GDM1 (cell line): Measurements from ENCODE around the gene PRDM11.
A peak's percentile ranks its signal among the peaks of the same experiment; 100 is the strongest.

ENCODE experiments used
- DNase-seq: peaks from one replicate; lab custom pipeline; 2025; lab: John Stamatoyannopoulos, UW

The PRDM11 gene

DNA sequence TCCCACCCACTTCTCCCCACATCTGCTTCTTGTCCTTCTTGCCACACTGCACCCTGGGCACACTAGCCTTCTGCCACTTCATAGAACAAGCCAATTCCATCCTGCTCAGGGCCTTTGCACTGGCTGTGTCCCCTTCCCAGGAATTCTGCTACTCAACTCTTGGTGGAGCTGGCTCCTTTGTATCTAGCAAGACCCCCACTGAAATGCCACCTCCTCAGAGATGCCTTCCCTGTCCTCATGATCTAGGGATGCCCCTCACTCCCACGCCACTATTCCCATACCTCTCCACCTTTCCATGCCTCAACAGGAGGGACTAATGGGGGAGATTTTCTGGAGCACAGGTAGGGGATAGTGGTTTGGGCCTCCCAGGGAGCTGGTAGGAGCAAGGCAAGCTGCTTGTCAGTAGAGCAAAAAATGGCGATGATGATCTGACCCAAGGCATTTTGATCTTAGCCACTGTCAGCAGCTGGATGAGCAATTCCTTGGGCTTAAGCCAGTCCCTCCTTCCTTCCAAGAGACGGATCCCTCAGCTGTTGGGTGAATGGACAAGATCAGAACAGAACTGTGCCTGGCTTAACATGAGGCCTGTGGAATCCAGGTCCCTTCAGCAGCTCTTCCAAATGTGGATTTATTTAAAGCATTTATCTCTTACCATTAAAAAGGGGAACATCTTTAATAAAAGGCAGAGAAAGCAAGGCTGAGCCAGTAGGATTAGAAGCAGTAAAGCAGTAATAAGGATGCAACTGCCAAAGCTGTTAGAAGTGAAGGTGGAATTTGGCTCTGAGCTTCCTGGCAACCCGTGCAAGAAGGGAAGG is 4.0 kb upstream of the PRDM11 start:
- DNase-seq, result no peak

DNA sequence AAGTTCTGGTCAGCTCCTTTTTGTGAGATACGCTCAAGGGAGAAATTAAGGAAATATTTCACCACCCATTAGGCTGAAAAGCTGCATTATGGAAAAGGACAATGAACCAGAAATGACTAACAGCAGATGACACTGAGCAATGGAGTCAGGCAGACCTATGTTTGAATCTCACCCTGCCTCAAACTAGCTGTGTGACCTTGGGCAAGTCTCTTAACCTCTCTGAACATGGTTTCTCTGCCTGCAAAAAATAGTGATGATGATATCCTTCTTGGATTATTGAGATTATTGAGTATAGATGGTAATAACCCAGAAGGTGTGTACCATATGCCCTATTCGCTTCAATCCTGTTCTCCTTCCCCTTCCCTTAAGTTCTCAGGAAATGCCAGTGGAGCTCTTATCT is 2.9 kb upstream of the PRDM11 start:
- no peak for DNase-seq

DNA sequence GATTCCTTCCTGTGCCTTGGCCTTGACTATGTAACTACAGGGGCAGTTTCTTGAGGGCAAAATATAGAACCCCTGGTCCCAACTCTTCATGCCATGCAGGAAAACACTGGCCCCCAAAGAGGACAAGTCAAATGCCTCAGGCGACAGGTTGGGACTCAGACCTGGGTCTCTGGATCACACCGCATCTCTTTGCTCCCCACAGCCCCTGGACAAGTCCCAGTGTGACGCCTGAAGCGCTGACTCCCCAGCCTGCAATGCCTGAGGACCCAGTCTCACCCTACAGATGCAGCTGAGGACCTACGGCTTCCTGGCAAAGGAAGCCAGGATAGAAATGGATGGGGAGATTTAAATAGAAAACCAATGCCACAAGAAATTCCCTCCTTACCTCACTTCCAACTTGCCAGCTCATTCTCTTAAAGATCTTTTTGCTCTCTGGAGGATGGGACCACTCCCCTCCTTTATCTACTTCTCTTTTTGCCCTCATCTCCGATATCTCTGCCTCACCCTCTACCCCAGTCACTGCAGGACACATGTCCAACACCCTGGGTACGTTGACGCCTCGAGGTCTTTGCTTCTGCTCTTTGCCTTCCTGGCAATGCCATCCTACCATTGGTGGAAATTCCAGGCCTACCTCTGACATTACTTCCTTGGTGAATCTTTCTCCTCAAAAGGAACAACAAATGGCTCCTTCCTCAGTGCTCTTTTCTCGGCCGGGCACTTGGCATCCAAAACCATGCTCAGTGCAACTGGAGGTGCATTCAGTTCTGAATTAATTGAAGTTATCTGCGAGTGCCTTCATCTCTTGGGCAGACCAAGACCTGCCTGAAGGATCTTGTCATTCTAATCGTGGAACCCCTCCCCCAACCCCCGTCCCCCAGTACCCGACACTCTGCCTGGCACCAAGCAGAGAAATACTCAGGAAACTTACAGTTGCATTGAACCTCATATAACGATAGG is 2.0 kb upstream of the PRDM11 start:
- DNase-seq, result no peak

DNA sequence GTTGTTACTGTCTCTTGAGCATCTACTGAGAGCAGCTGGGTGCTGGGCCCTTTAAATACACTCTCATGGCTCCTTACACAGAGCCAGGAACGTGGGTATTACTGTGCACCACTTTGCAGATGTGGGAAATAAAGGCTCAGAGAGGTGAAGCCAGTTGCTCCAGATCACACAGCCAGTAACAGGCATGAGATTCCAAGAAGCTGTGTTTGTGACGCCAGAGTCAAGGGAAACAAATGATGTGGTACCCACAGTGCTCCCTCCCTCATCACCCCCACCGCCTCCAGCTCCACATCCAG is 1.4 kb upstream of the PRDM11 start:
- DNase-seq, result no peak

DNA sequence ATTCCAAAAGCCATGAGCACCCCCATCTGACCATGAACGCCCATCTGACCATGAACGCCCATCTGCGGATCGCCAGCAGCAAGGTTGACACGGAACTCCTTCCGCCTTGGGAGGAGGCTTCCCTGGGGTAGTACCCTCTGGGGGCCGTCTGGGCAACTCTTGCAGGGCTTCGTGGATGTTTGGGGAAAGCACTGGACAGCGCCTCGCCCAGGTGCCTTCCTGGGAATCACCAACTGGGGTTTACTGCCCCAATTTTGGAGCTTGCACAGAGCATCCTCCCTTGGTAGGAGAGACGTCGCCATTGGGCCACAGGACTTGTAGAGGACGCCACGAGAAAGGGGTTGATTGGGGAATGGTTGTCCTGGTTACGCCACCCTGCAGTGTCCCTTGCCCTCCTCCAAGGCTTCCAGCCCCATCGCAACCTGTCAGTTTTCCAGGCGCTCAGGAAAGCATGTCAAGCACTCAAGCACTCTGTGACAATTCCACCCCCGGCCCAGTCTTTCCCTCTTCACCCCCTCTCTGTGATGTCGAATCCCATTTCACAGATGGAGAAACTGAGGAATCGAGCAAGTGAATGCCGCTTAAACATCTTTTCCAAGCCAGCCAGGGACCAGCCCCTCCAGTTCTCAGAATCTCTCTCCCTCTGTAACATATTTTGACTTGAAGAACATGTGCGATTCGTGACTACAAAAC is 914 bp upstream of the PRDM11 start:
- DNase-seq, result no peak

DNA sequence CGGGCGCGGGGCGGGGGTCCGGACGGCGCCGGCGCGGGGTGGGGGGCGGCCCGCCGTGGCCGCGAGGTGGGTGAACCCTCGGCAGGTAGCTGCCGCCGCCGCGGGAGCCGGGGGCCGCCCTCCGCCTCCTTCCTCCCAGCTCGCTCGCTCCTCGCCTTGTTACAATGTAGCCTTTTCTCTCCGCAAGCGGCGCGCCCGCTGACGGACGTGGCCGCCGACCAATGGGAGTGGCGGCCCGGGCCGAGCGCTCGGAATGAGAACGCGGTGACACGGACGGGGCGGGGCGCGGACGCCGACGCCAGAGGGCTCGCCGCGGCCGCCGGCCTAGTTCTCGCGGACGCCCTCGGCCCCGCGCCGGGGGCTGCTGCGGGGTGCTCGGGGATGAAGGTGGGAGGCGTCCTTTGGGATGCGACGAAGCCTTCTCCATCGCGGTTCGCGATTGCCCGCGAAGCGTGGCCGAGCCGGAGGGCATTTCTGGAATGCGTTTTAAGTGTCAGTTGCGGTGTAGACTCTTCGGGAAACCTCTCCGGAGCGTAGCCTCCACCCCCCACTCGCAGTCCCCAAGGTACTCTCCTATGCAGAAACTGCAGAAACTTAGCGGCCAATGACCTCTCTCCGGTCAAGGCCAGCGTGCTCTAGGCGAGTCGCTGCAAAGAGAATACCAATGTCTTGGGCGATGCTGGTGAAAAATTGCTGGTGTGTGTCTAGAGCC is 734 bp downstream of the PRDM11 start:
- DNase-seq, result peak; percentile 95

DNA sequence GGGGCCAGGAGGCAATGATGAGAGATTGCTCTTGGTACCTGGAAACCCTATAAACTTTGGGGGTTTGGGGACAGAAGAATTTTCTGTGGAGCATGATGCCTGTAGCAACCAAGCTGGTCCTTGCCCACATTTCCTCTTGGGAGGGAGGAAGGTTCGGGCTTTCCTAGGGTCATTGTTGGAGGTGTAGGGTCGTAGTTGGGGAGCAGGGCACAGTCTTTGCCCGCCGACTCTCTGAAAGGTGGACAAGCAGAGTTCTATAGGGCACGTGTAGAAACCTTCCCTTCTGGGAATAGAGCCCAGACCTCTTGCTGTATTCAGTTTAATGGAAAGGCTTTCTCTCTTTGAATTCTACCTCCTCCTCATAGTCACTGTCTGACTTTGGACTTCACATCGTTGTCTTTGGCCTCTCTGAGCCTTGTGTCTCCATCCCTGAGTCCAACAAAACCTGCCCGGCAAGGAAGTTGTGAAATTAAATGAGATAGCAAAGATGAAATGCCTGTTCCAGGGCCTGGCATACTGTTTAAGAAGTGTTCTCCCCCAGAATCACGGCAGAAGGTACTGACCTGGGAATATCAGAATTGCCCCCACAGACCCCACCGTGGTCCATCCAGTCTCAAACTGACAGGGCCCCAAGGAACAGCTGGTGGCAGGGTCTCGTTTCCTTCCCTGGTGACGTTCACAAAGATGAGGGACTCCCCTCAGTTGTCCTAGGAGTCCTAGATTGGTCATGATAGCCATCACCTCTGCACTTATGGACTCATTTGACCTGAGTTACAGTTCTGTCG is 1.6 kb downstream of the PRDM11 start:
- DNase-seq, result no peak

DNA sequence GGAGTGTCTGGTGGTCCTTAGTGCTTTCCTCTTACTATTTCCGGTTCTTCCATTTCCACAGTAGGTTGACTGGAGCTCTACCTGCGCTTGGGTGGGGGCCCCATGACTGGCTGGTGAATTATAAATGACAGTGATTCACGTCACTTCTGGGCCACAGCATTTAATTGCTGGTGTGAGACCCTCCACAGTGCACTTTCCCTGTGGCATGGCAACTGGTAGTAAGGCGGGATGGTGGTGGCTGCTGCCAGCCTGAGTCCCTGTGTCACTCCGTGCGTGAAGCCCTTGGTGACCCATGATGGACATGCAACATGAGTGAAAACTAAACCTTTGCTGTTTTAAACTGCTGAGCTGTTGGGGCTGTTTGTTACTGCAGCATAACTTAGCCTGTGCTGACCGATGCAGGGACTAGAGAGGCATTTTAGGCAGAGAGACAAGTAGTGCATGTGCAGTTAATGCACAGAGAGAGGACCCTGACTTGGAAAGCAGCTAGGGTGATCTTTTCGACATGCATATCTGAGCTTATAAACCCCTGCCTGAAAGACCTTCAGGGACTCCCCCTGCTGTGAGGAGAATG is 3.1 kb downstream of the PRDM11 start:
- DNase-seq, result no peak

DNA sequence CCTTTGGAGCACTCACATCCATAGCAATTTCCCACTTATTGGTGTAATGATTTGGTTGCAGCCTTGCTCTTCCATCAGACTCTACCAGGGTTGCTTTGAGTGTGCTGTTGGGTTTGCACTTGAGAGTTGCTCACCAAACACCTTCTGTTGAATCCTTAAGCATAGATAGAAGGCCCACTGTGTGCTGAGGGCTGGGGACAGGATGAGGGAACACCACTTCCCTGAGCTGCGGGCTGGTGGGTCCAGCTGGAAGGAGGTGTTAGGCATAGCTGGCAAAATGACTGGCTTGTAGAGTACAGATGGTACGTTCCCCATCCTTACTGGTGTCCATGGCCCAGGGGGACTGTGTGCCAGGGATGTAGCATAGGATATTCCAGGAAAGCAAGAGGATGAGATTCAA is 3.9 kb downstream of the PRDM11 start:
- DNase-seq, result no peak

DNA sequence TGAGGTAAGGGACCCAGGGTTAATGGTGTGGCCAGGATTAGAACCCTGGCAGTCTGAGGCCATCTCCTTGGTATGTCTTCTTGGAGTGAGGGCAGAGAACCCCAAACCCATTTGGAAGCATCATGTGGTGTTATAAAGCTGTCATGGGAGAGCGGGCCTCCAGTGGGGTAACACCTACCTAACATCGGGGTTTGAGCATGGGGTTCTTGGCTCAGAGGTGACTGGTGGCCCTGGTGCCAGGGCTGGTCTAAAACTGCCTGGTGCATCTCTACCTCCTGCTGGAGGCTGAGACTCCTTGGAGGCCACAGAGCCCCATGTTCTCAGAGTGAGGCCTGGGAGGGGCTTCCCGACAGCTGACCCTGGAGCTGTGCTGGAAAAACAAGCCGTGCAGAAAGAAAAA is 4.5 kb downstream of the PRDM11 start:
- DNase-seq, result no peak

DNA sequence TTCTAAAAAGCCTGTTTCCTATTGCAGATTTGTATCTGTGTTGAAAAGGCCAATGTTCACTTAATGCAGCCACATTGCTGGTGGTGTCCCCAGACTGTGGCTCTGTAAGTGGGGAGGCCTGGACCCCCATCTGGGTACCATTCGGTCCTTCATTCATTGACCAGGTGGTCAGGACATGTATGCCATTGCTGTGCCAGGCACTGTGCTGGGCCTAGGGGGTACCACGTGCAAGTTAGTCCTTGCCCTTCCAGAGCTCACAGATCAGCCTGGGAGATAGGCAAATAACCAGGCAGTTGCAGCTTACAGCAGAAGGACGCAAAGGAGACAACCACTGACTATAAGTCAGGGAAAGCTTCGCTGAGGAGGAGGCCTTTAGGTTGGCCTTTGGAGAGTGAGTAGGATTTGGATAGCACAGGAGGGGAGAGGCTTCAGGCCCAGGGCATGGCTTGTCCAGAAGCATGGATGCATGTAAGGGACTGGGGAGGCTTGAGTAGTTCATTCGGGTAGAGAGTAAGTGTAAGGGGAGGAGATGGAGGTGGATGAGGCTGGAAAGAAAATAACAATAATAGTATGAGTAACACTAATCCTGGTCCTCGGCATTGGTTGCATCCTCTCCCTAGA is 5.0 kb downstream of the PRDM11 start:
- DNase-seq, result no peak

DNA sequence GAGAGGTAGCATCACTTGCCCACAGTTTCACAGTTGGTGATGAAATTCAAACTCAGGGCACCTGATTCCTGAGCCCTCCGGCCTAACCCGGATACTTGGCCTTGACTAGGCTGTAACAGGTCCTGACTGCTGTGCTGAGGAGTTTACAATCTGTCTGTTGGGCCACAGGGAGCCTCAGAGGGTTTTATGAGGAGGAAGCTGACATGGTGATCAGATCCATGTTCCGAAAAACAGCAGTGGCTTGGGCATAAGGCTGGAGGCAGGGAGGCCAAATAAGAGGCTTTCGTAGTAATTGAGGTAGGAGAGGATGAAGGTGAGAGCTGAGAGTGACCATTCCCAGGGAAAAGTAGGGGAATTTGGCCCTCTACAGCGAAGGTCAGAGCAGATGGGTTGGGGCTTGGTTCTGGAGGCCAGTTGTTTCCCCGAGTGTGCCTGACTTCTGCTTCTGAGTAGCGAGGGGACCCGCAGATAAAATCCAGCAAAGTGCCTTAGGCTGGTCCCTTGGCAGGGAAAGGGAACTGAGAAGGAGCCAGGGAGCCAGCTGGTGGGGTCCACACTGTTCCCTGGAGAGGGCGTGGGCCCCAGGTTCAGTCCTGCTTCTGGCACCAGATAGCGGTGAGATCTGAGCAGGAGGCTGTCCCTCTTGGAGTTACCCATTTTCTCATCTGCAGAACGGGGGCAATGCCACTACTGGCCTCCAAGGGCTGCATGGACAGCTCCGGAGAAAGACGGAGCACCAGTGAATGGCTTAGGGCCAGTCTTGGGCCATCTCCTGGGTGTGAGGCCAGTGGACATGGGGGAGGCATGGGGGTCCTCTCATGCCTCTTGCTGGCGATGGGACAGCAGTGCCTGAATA is 6.5 kb downstream of the PRDM11 start:
- no peak for DNase-seq

DNA sequence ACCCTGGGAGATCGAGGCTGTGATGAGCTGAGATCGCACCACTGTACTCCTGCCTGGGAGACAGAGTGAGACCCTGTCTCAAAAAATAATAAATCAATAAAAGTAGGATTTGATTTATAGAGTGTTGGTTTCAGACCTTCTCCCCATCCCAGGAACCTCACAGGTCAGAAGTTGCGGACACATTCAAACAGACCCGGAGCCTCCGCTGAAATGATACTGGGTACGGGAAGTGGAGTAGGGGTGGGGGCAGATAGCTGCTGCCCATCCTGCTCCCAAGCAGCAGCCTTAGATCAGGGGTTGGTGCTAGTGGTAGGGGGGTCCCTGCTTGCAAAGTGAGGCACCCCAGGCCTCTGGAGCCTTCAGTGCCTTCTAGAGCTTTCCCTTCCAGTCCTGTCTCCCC is 7.8 kb downstream of the PRDM11 start:
- DNase-seq, result no peak

DNA sequence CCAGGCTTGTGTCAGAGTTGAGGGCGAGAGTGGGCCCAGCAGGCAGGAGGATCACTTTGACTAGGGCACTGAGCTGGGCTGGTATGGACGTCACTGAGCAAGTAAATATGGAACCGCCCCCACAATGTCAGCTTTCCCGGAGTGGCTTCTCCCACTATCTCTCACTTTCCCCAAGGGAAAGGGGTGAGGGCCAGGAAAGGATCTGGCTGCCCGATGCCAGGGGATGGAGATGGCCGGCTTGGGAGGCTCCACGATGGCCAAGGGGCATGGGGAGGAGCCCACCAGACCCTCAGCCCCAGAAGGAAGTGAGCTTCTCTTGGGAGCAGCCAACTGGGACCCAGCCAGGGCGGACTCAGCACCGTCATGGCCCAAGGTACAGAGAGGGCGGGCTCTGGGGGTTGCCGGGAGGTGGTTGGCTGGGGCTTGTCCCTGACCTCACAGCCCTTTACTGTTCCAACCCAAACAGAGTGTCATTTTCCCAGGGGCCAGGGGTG is 8.7 kb downstream of the PRDM11 start:
- DNase-seq, result no peak

DNA sequence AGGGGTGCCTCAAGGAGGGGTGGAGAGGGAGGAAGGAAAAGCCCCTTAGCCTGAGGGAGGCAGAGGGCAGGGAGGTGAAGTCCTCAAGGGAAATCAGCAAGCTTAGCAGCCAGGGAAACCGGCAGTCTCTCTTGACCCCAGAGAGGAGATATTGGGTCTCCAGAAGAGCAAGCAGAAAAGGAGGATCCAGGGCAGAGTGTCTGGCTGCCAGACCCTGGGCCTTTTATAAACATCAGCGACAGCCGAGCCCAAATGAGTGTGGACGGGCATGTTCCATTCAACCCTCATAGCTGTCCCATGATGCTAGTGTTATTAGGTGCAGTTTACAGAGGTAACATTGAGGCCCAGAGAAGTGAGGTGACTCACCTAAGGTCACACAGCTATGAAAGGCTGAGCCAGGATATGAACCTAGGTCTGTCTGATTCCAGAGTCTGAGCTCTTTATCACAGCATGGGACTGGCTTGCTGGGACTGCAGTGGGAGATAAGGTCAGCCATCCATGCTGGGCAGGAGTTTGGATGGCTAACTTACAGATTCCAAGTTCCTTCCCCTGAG is 9.3 kb downstream of the PRDM11 start:
- no peak for DNase-seq

DNA sequence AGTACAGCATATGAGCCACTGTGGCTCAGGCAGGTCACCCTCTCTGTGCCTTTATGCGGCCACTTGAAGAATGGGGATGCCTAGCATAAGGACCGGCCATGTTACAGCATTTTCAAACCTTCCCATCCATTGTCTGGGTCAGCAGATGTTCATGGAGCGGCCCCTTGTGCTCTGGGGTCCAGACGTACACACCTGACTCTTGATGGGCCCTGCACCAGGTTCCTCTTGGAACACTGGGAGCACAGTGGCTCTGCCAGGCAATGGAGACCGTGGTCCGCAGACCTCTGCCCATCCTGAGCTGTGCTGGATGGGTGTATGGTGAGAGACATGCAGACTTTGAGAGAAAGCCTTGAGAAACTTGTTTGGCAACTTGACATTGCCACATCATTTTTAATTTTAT is 9.8 kb downstream of the PRDM11 start:
- no peak for DNase-seq

DNA sequence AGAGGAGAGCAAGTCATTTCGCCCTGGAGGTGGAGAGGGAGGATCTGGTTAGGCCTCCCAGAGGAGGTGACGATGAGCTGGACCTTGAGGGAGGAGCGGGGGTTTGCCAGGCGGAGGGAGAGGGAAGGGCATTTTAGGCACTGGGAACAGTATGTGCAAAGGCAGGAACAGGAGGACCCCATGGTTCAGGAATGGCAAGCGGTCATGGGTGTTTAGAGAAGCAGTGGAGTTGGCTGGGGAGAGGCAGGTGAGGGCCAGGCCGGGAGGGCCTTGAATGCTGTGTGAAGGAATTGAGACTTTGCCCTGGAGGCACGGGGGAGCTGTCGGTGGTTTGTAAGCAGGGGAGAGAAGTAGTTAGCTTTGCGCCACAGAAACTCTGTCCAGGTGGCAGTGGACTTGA is 10.3 kb downstream of the PRDM11 start:
- DNase-seq, result no peak

DNA sequence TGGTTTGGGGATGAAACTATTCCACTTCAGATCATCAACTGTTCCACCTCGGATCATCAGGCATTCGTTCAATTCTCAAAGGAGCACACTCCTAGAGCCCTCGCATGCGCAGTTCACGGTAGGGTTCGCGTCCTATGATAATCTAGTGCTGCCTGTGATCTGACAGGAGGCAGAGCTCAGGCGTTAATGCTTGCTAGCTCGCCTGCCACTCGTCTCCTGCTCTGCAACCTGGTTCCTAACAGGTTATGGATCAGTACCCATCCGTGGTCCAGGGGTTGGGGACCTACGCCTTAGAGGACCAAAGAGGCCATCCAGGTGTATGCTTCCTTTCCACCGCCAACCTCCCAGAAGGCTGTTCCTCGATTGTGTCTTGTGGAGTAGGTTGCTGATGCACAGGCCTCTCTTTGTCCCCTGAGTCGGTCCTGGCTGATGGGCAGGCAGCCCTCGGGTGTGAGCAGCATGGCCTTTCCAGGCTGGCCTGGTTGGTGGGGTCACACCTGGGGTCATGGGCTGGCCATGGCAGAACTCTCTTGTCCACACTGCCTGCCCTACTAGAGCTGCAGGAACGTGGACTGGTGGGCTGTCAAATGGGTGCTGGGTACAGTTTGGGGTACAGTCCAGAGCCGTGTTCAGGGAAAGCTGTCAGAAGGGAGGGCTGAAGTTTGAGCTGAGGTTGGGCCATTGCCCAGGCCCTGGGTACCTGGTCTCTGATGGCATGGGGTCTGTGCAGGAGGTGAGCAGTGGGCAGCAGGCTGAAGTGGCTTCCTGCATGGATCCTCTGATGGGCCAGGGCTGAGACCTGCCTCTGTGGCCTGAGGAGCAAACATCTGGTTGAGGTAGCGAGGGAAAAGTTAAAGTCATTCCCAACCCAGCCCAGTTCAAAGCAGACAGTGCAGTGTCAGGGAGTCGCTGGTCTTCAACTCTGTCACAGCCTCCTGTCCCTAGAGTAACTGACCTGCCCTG is 11.1 kb downstream of the PRDM11 start:
- no peak for DNase-seq
